Hepatocyte (in vitro differentiated cells): ENCODE data around the gene PCBD1. TPM values are rescaled to one million over a fixed set of nuclear protein-coding genes. Genes with fewer than 3 reads are reported as not detected.

Experiments used
- DNase-seq: peaks from one replicate; pipeline ENCODE4 v3.0.0-alpha.2; 2016; ENCODE audit warnings: low spot score
- H2AFZ ChIP-seq: fragments of 200-600 bp; sonication (generic); 2 replicates; pipeline ENCODE4 v1.6.0; 2016; ENCODE audit warnings: antibody characterized with exemption, mild to moderate bottlenecking
- H3K27ac ChIP-seq: fragments of 200-600 bp; sonication (generic); 2 replicates; pipeline ENCODE4 v1.5.1; 2016; ENCODE audit warnings: mild to moderate bottlenecking
- H3K27me3 ChIP-seq: fragments of 200-600 bp; sonication (generic); 2 replicates; pipeline ENCODE4 v1.6.1; 2016
- H3K36me3 ChIP-seq: fragments of 200-600 bp; sonication (generic); replicated peaks from 2 replicates; pipeline ENCODE4 v1.5.1; 2016; ENCODE audit warnings: low read depth; ENCODE audit not compliant: insufficient read depth
- H3K4me1 ChIP-seq: fragments of 200-600 bp; sonication (generic); 2 replicates; pipeline ENCODE4 v1.5.1; 2016; ENCODE audit warnings: mild to moderate bottlenecking, moderate library complexity; ENCODE audit not compliant: insufficient read depth
- H3K4me2 ChIP-seq: fragments of 200-600 bp; sonication (generic); 2 replicates; pipeline ENCODE4 v1.6.0; 2016
- H3K4me3 ChIP-seq: fragments of 200-600 bp; sonication (generic); 2 replicates; pipeline ENCODE4 v1.5.1; 2016; ENCODE audit warnings: mild to moderate bottlenecking
- H3K79me2 ChIP-seq: fragments of 200-600 bp; sonication (generic); 2 replicates; pipeline ENCODE4 v1.6.0; 2017; ENCODE audit warnings: mild to moderate bottlenecking
- H3K9me2 ChIP-seq: fragments of 200-600 bp; sonication (generic); replicated peaks from 2 replicates; pipeline ENCODE4 v1.6.0; 2017; ENCODE audit warnings: mild to moderate bottlenecking; ENCODE audit not compliant: insufficient read depth
- H3K9me3 ChIP-seq: fragments of 200-600 bp; sonication (generic); 2 replicates; pipeline ENCODE4 v1.5.1; 2016; ENCODE audit warnings: low read depth, mild to moderate bottlenecking
- H4K20me1 ChIP-seq: fragments of 200-600 bp; sonication (generic); 2 replicates; pipeline ENCODE4 v1.6.0; 2016; ENCODE audit warnings: mild to moderate bottlenecking; ENCODE audit not compliant: insufficient read depth, poor library complexity, severe bottlenecking
- CTCF ChIP-seq: fragments of 200-600 bp; sonication (generic); IDR thresholded peaks from 2 replicates; pipeline ENCODE4 v1.5.1; 2016; ENCODE audit warnings: antibody characterized with exemption, mild to moderate bottlenecking; ENCODE audit not compliant: poor library complexity
- EZH2 ChIP-seq: fragments of 200-600 bp; sonication (generic); IDR thresholded peaks from 2 replicates; pipeline ENCODE4 v1.6.1; 2016; ENCODE audit warnings: antibody characterized with exemption, mild to moderate bottlenecking, borderline replicate concordance
- EZH2phosphoT487 ChIP-seq: fragments of 200-600 bp; sonication (generic); IDR thresholded peaks from one replicate; pipeline ENCODE4 v1.6.1; 2018; ENCODE audit warnings: antibody characterized with exemption, mild to moderate bottlenecking, low read depth, moderate library complexity; ENCODE audit not compliant: unreplicated experiment, severe bottlenecking
- WGBS: methylation state at CpG from one replicate; pipeline ENCODE4 v1.1.6; 2016; ENCODE audit warnings: low lambda C conversion rate; ENCODE audit errors: missing lambda C conversion rate; 5-methylcytosine and 5-hydroxymethylcytosine counted together
- polyA plus RNA-seq: library from polyadenylated mRNA; unstranded; fragments of >200 nt; fragmentation: Nextera tagmentation; extraction: Ambion mirVana; gene quantifications from 2 replicates; pipeline ENCODE4 v1.2.1, GENCODE V29; 2016
- total RNA-seq: library from RNA; depleted of rRNA; stranded (reverse); fragments of >200 nt; gene quantifications from 2 replicates; pipeline ENCODE4 v1.2.3, GENCODE V29; 2014

Gene PCBD1
- total and polyA plus RNA-seq, 2 experiments from 2014 or later, result 81.5 to 122 TPM

- H2AFZ ChIP-seq, result no peak overlapping the region
- H3K36me3 ChIP-seq, result no peaks in the 10 kb centered on the region
- TF ChIP-seq CTCF (no peak), EZH2 (no peak), EZH2phosphoT487 (no peak)
These were observed 29.6 kb downstream of the PCBD1 start for GRCh38 chr10:70858759-70859158.

GRCh38 chr10:70856454-70856853 lies 31.9 kb downstream of the PCBD1 start:
- DNase-seq, result no peak
- Histone ChIP-seq H4K20me1 (no peaks in the 10 kb centered on the region), H2AFZ (no peak overlapping the region), H3K9me3 (no peaks in the 10 kb centered on the region), H3K27ac (no peak overlapping the region), H3K4me1 (no peaks in the 10 kb centered on the region), H3K79me2 (no peaks in the 10 kb centered on the region), H3K36me3 (no peaks in the 10 kb centered on the region), H3K4me3 (no peak overlapping the region), H3K9me2 (no peaks in the 10 kb centered on the region), H3K27me3 (no peaks in the 10 kb centered on the region), H3K4me2 (no peak overlapping the region)
- WGBS, result 91% methylated on average over 2 of the region's 2 CpGs
- TF ChIP-seq EZH2 (no peak), EZH2phosphoT487 (no peak), CTCF (no peak)

More at GRCh38 chr10:70858759-70859158, 29.6 kb downstream of the PCBD1 start:
- 80% methylated on average over 5 of the region's 5 CpGs for WGBS
- H3K4me3 ChIP-seq, result no peak overlapping the region
- no peaks in the 10 kb centered on the region for H3K4me1 ChIP-seq
- no peak overlapping the region for H3K4me2 ChIP-seq
- H3K27me3 ChIP-seq, result no peaks in the 10 kb centered on the region
- no peaks in the 10 kb centered on the region for H3K9me2 ChIP-seq
- DNase-seq, result no peak
- no peaks in the 10 kb centered on the region for H4K20me1 ChIP-seq
- no peak overlapping the region for H3K27ac ChIP-seq
- H3K79me2 ChIP-seq, result no peaks in the 10 kb centered on the region
- no peaks in the 10 kb centered on the region for H3K9me3 ChIP-seq

- Histone ChIP-seq H3K79me2 (peaks cover 3% of the 10 kb centered on the region), H3K4me2 (no peak overlapping the region), H3K27ac (no peak overlapping the region), H3K9me2 (no peaks in the 10 kb centered on the region), H3K4me3 (no peak overlapping the region), H3K4me1 (no peaks in the 10 kb centered on the region), H3K9me3 (no peaks in the 10 kb centered on the region), H4K20me1 (no peaks in the 10 kb centered on the region), H2AFZ (no peak overlapping the region), H3K27me3 (no peaks in the 10 kb centered on the region), H3K36me3 (no peaks in the 10 kb centered on the region)
- TF ChIP-seq EZH2, result no peak
- no peak for DNase-seq
- 96% methylated on average over 1 of the region's 1 CpG for WGBS
These were observed 34.9 kb downstream of the PCBD1 start for GRCh38 chr10:70853457-70853856.

GRCh38 chr10:70853038-70853437 lies 35.3 kb downstream of the PCBD1 start:
- Histone ChIP-seq H4K20me1 (no peaks in the 10 kb centered on the region), H3K4me3 (no peak overlapping the region), H3K27ac (no peak overlapping the region), H3K4me1 (no peaks in the 10 kb centered on the region), H3K4me2 (no peak overlapping the region), H3K9me3 (no peaks in the 10 kb centered on the region), H3K9me2 (no peaks in the 10 kb centered on the region), H3K79me2 (peaks cover 3% of the 10 kb centered on the region), H2AFZ (no peak overlapping the region), H3K27me3 (no peaks in the 10 kb centered on the region), H3K36me3 (no peaks in the 10 kb centered on the region)
- DNase-seq, result no peak
- no peak for TF ChIP-seq EZH2
- TF ChIP-seq EZH2phosphoT487, result no peak
- TF ChIP-seq CTCF, result no peak
- 92% methylated on average over 4 of the region's 4 CpGs for WGBS
